ENCODE data around the gene IL2RA. TPM values are rescaled to one million over a fixed set of nuclear protein-coding genes. Genes with fewer than 3 reads are reported as not detected.
A peak's percentile ranks its signal among the peaks of the same experiment; 100 is the strongest.

The IL2RA gene
- total and polyA plus RNA-seq, 7 donors, result 0.08 to 1.8 (median 0.20) TPM

DNA sequence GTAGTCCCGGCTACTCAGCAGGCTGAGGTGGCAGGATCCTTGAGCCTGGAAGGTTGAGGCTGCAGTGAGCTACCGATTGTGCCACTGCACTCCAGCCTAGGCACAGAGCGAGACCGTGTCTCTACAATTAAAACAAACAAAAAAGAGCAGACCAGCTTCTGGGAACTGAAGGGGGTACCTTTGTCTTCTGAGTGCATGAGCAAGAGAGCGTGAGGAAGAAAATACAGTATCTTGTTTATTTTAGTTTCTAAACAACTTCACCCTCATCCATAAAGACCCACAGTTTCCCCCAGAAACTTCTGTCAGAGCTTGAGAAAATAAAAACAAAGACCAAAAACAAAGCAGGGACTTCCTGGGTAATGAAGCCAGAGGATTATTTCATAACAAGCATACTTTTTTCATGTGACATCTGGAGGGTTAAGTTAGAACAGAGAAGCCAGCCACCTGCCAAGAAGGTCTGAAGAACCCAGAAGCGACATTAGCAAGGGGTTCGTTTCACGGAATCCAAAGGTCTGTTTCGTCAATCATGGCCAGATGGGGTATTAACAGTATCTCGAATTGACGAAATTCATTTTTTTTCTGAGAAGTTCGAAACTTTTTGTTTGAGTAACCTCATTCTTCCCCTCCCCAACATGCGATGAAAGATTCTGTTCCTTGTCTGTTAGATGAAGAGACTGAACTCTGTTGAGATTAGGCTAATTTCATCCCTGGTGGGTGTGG is 10.2 kb upstream of the IL2RA start:
- no peaks in the 10 kb centered on the region for H3K9me3 ChIP-seq
- ATAC-seq (peak in 2 of 4 donors; percentile 36 to 56), DNase-seq (no peak)
- no peaks in the 10 kb centered on the region for H3K4me1 ChIP-seq
- H3K27me3 ChIP-seq (ENCODE audit: insufficient read depth in 3 of 3, low read length in 2 of 3), result peaks cover 0 to 12% (median 0%) of the 10 kb centered on the region in 3 donors
- H3K36me3 ChIP-seq (ENCODE audit: insufficient read depth in 1 of 2, low read depth in 1 of 2), result no peaks in the 10 kb centered on the region
- no peak for TF ChIP-seq CTCF (IDR thresholded peaks at IDR 0.05)
- intact Hi-C loops (cut with DNase I), result no loop called here
- H3K27ac ChIP-seq, result no peak overlapping the region
- H3K4me3 ChIP-seq, result no peak overlapping the region
- WGBS, 3 donors, result 27 to 42% (median 31%) methylated on average over 13 of the region's 13 CpGs

GRCh38 chr10:6071181-6072175 is 9.3 kb upstream of the IL2RA start:
- Histone ChIP-seq H3K27ac (no peak overlapping the region), H3K9me3 (no peaks in the 10 kb centered on the region), H3K4me1 (no peaks in the 10 kb centered on the region), H3K4me3 (no peak overlapping the region), H3K36me3 (ENCODE audit: insufficient read depth in 1 of 2, low read depth in 1 of 2) (no peaks in the 10 kb centered on the region), H3K27me3 (ENCODE audit: insufficient read depth in 3 of 3, low read length in 2 of 3) (peaks cover 0 to 4% (median 0%) of the 10 kb centered on the region in 3 donors)
- no peak for ATAC-seq
- intact Hi-C loops (cut with DNase I), result no loop called here
- DNase-seq, result no peak
- no peak for TF ChIP-seq CTCF (IDR thresholded peaks at IDR 0.05)
- WGBS, 3 donors, result 83 to 84% (median 84%) methylated on average over 10 of the region's 10 CpGs

- no peaks in the 10 kb centered on the region for H3K36me3 ChIP-seq (ENCODE audit: insufficient read depth in 1 of 2, low read depth in 1 of 2)
- no peaks in the 10 kb centered on the region for H3K9me3 ChIP-seq
- no peaks in the 10 kb centered on the region for H3K27me3 ChIP-seq (ENCODE audit: insufficient read depth in 3 of 3, low read length in 2 of 3)
- no peaks in the 10 kb centered on the region for H3K4me1 ChIP-seq
- no peak for DNase-seq
- no peak overlapping the region for H3K27ac ChIP-seq
- no peak for ATAC-seq
- intact Hi-C loops (cut with DNase I), result no loop called here
- no peak for TF ChIP-seq CTCF (IDR thresholded peaks at IDR 0.05)
- 92 to 96% (median 93%) methylated on average over 5 of the region's 5 CpGs for WGBS, 3 donors
- H3K4me3 ChIP-seq, result no peak overlapping the region
These were observed 8.5 kb upstream of the IL2RA start for GRCh38 chr10:6070660-6071059.

DNA sequence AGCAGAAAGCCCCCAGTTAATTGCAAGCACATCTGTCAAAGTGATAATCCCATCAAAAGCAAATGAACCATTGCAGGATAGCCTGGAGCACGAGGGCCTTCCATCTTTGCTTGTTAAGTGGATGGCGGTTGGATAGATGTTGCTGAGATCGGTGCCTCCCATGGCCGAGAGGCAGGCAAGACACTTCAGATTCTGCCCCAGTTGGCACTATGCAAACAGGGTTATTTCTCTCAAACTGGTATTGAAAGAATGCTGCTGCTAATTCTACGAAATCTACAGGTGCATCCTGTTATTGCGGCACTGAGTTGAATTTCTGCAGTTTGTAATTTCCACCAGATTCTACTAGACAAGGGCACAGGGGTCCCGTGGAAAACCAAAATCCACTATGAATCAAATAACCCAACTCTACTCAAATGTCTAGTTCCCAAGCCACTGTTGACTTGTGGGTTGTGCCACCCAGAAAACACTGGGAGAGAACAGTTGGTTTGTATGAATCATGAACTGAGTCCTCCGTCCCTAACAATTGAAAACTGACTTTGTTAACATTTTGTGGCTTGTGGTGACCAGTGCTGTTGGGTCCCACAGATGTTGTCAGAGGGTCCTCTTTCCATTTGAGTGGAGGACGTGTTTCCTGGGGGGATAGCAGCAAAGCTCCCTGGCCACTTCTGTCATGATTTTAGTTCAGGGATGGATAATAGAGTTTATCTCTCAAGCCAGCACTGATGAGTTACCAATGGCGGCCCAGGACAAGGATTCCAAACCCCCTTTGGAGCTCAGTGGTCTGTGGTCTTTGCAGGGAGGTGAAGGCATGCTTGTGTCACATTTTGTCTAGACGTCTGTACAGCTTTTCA is 7.1 kb upstream of the IL2RA start:
- intact Hi-C loops (cut with DNase I), result no loop called here
- no peak for DNase-seq
- Histone ChIP-seq H3K4me3 (no peak overlapping the region), H3K27ac (no peak overlapping the region), H3K4me1 (no peaks in the 10 kb centered on the region), H3K9me3 (no peaks in the 10 kb centered on the region), H3K36me3 (ENCODE audit: insufficient read depth in 1 of 2, low read depth in 1 of 2) (no peaks in the 10 kb centered on the region), H3K27me3 (ENCODE audit: insufficient read depth in 3 of 3, low read length in 2 of 3) (no peaks in the 10 kb centered on the region)
- no peak for ATAC-seq
- 75 to 78% (median 77%) methylated on average over 11 of the region's 11 CpGs for WGBS, 3 donors
- TF ChIP-seq CTCF (IDR thresholded peaks at IDR 0.05), result no peak

Measured in psoas muscle (tissue), 8 donors.